Measurements from ENCODE around the gene ITGAL. TPM values are rescaled to one million over a fixed set of nuclear protein-coding genes. Genes with fewer than 3 reads are reported as not detected.
"Not testable (repeated sequence)": the region's sequence is repeated elsewhere in the genome, so short reads cannot be mapped to it uniquely, and the experiment has no call there.

ITGAL gene
- total RNA-seq, 1 donor from 2014 or later, result 240 TPM

GRCh38 chr16:30459456-30459855, 13.1 kb upstream of the ITGAL start:
- no peak for ATAC-seq (ENCODE audit: low read depth)

GRCh38 chr16:30461426-30461825, 11.1 kb upstream of the ITGAL start:
- POLR2A ChIA-PET, result interaction anchor here (0.7 to 10.5 kb wide), 7 partner anchors 11 to 97 kb away, joined by 3 to 421 read pairs (median 8); partner anchors contain the start of genes ITGAL, SEPTIN1 and ZNF764
- H3K4me3 Mint-ChIP-seq; H3K9me3 Mint-ChIP-seq; DNase-seq; H3K27me3 Mint-ChIP-seq; ATAC-seq (ENCODE audit: low read depth); H3K36me3 Mint-ChIP-seq (ENCODE audit: low read depth); intact Hi-C loops (cut with micrococcal nuclease): not testable (repeated sequence)
- Mint-ChIP-seq H3K27ac (peak overlapping the region; percentile 18), H3K4me1 (peaks cover 44% of the 10 kb centered on the region)
- CTCF ChIA-PET, result interaction anchor here (1.0 kb wide), 1 partner anchor 32 kb away, joined by 3 read pairs; the partner anchor contains the start of gene DCTPP1

More at GRCh38 chr16:30459456-30459855, 13.1 kb upstream of the ITGAL start:
- TF ChIP-seq CTCF (IDR thresholded peaks at IDR 0.05), result no peak
- no peak for DNase-seq
- no peaks in the 10 kb centered on the region for H3K36me3 Mint-ChIP-seq (ENCODE audit: low read depth)
- peaks cover 60% of the 10 kb centered on the region for H3K4me1 Mint-ChIP-seq
- peak overlapping the region; percentile 96 for H3K27ac Mint-ChIP-seq
- H3K9me3 Mint-ChIP-seq, result no peaks in the 10 kb centered on the region
- POLR2A ChIA-PET, result interaction anchor here (0.6 to 10.5 kb wide), 19 partner anchors 10 to 199 kb away, joined by 3 to 421 read pairs (median 7); partner anchors contain the start of genes DCTPP1, FBRS, ITGAL and SEPHS2
- peak overlapping the region; percentile 66 for H3K4me3 Mint-ChIP-seq
- intact Hi-C loops (cut with micrococcal nuclease), result loop anchor here (5.0 kb wide), 1 partner anchor 233 kb away; no protein-coding TSS in a partner anchor
- CTCF ChIA-PET, result interaction anchor here (1.2 to 2.6 kb wide), 6 partner anchors 10 to 76 kb away, joined by 3 to 15 read pairs (median 8); partner anchors contain the start of genes ITGAL, SEPHS2 and ZNF747
- no peaks in the 10 kb centered on the region for H3K27me3 Mint-ChIP-seq

GRCh38 chr16:30464078-30464477, 8.5 kb upstream of the ITGAL start:
- POLR2A ChIA-PET, result interaction anchor here (1.8 kb wide), 1 partner anchor 13 kb away, joined by 4 read pairs; no protein-coding TSS in a partner anchor
- Mint-ChIP-seq H3K4me3 (no peak overlapping the region), H3K27ac (no peak overlapping the region), H3K36me3 (ENCODE audit: low read depth) (no peaks in the 10 kb centered on the region), H3K9me3 (no peaks in the 10 kb centered on the region), H3K27me3 (no peaks in the 10 kb centered on the region), H3K4me1 (peaks cover 18% of the 10 kb centered on the region)
- TF ChIP-seq CTCF (IDR thresholded peaks at IDR 0.05), result no peak
- DNase-seq, result no peak
- intact Hi-C loops (cut with micrococcal nuclease), result no loop called here
- CTCF ChIA-PET, result no interaction called here
- no peak for ATAC-seq (ENCODE audit: low read depth)

- no peak for TF ChIP-seq CTCF (IDR thresholded peaks at IDR 0.05)
- peak overlapping the region; percentile 19 for H3K4me3 Mint-ChIP-seq
- CTCF ChIA-PET, result interaction anchor here (0.9 to 3.5 kb wide), 5 partner anchors 11 to 40 kb away, joined by 4 to 18 read pairs (median 8); partner anchors contain the start of gene DCTPP1
- no peak for DNase-seq
- peak overlapping the region; percentile 94 for H3K27ac Mint-ChIP-seq
- H3K36me3 Mint-ChIP-seq (ENCODE audit: low read depth), result peaks cover 13% of the 10 kb centered on the region
- intact Hi-C loops (cut with micrococcal nuclease), result no loop called here
- H3K9me3 Mint-ChIP-seq, result no peaks in the 10 kb centered on the region
- no peak for ATAC-seq (ENCODE audit: low read depth)
- H3K4me1 Mint-ChIP-seq, result peaks cover 54% of the 10 kb centered on the region
- H3K27me3 Mint-ChIP-seq, result no peaks in the 10 kb centered on the region
- POLR2A ChIA-PET, result interaction anchor here (0.6 to 11.0 kb wide), 14 partner anchors 10 to 341 kb away, joined by 3 to 421 read pairs (median 8); partner anchors contain the start of genes DCTPP1, FBRS, SEPHS2 and ZNF689
Measured at GRCh38 chr16:30470170-30470512, 2.4 kb upstream of the ITGAL start.

- Mint-ChIP-seq H3K4me3 (peak overlapping the region; percentile 13), H3K9me3 (no peaks in the 10 kb centered on the region), H3K27ac (peak overlapping the region; percentile 94), H3K27me3 (no peaks in the 10 kb centered on the region), H3K36me3 (ENCODE audit: low read depth) (peaks cover 16% of the 10 kb centered on the region), H3K4me1 (peaks cover 58% of the 10 kb centered on the region)
- intact Hi-C loops (cut with micrococcal nuclease), result no loop called here
- no peak for ATAC-seq (ENCODE audit: low read depth)
- ChIA-PET POLR2A (interaction anchor here (0.6 to 11.0 kb wide), 14 partner anchors 9 to 340 kb away, joined by 3 to 421 read pairs (median 8); partner anchors contain the start of genes DCTPP1, FBRS, SEPHS2 and ZNF689), CTCF (interaction anchor here (0.9 to 3.5 kb wide), 5 partner anchors 11 to 40 kb away, joined by 4 to 18 read pairs (median 8); partner anchors contain the start of gene DCTPP1)
- DNase-seq, result no peak
- TF ChIP-seq CTCF (IDR thresholded peaks at IDR 0.05), result no peak
Measured at GRCh38 chr16:30470632-30470995, 1.9 kb upstream of the ITGAL start.

All from activated B cell treated with CpG ODN at 0.5 μM for 24 hours (primary cell).